Liver (tissue), 9 donors: ENCODE results near the gene ECHS1. TPM values are rescaled to one million over a fixed set of nuclear protein-coding genes. Genes with fewer than 3 reads are reported as not detected.

ENCODE experiments used
- DNase-seq: peaks from one replicate; pipeline ENCODE4 v3.0.0-alpha.2; 2017; ENCODE audit warnings: low spot score
- H3K27ac ChIP-seq, 2 donors: one replicate each; pipeline ENCODE4 v1.7.0; 2013; ENCODE audit warnings: inconsistent platforms in 2 of 2, low read length in 2 of 2, control low read depth in 1 of 2, low read depth in 1 of 2, mild to moderate bottlenecking in 1 of 2
- H3K27me3 ChIP-seq, 4 donors: one replicate each; pipeline versions ENCODE4 v1.6.1 to v1.7.0; 2013; ENCODE audit warnings: low read length in 3 of 4, inconsistent platforms in 1 of 4, mild to moderate bottlenecking in 1 of 4, moderate library complexity in 1 of 4; ENCODE audit not compliant: control insufficient read depth in 4 of 4, insufficient read depth in 4 of 4
- H3K36me3 ChIP-seq, 4 donors: one replicate each; pipeline versions ENCODE4 v1.6.1 to v1.7.0; 2013; ENCODE audit warnings: low read length in 3 of 4, mild to moderate bottlenecking in 3 of 4, low read depth in 1 of 4, moderate library complexity in 1 of 4; ENCODE audit not compliant: control insufficient read depth in 4 of 4, insufficient read depth in 3 of 4
- H3K4me1 ChIP-seq, 4 donors: one replicate each; pipeline versions ENCODE4 v1.6.1 to v1.7.0; 2013; ENCODE audit warnings: low read length in 3 of 4, mild to moderate bottlenecking in 3 of 4, moderate library complexity in 1 of 4; ENCODE audit not compliant: control insufficient read depth in 4 of 4, insufficient read depth in 4 of 4
- H3K4me3 ChIP-seq, 3 donors: one replicate each; pipeline versions ENCODE4 v1.6.1 to v1.7.0; 2013; ENCODE audit warnings: low read length in 3 of 3, control low read depth in 1 of 3, low read depth in 1 of 3, mild to moderate bottlenecking in 1 of 3
- H3K9ac ChIP-seq, 2 donors: one replicate each; pipeline ENCODE4 v1.7.0; 2013; ENCODE audit warnings: low read length in 2 of 2, mild to moderate bottlenecking in 2 of 2, moderate library complexity in 2 of 2, control low read depth in 1 of 2, low read depth in 1 of 2
- H3K9me3 ChIP-seq, 4 donors: one replicate each; pipeline versions ENCODE4 v1.6.1 to v1.7.0; 2013; ENCODE audit warnings: low read length in 3 of 4; ENCODE audit not compliant: control insufficient read depth in 4 of 4
- EGR1 ChIP-seq, 2 donors: IDR thresholded peaks; 2 replicates each; pipeline ENCODE4 v1.6.1; 2016 to 2018; ENCODE audit warnings: antibody characterized with exemption in 2 of 2, low read depth in 2 of 2
- FOXA1 ChIP-seq: IDR thresholded peaks from 2 replicates; pipeline ENCODE4 v1.6.1; 2016; ENCODE audit warnings: antibody characterized with exemption
- FOXA2 ChIP-seq: IDR thresholded peaks from 2 replicates; pipeline ENCODE4 v1.6.1; 2016; ENCODE audit warnings: antibody characterized with exemption
- GABPA ChIP-seq, 2 donors: IDR thresholded peaks in 1 of 2; conservative IDR thresholded peaks in 1 of 2; 2 replicates each; pipeline ENCODE4 v1.6.1; 2016; ENCODE audit warnings: antibody characterized with exemption in 2 of 2, mild to moderate bottlenecking in 1 of 2, moderate library complexity in 1 of 2
- HNF4A ChIP-seq, 2 donors: conservative IDR thresholded peaks; 2 replicates each; pipeline ENCODE4 v1.6.1; 2016; ENCODE audit warnings: antibody characterized with exemption in 2 of 2, mild to moderate bottlenecking in 2 of 2
- HNF4G ChIP-seq: IDR thresholded peaks from 2 replicates; pipeline ENCODE4 v1.6.1; 2016; ENCODE audit warnings: antibody characterized with exemption
- JUND ChIP-seq, 2 donors: IDR thresholded peaks; 2 replicates each; pipeline ENCODE4 v1.6.1; 2016; ENCODE audit warnings: antibody characterized with exemption in 2 of 2
- NR2F2 ChIP-seq: IDR thresholded peaks from 2 replicates; pipeline ENCODE4 v1.6.1; 2016; ENCODE audit warnings: antibody characterized with exemption
- RAD21 ChIP-seq, 2 donors: IDR thresholded peaks; 2 replicates each; pipeline ENCODE4 v1.6.1; 2016; ENCODE audit warnings: antibody characterized with exemption in 2 of 2, mild to moderate bottlenecking in 2 of 2
- RXRA ChIP-seq, 2 donors: IDR thresholded peaks; 2 replicates each; pipeline ENCODE4 v1.6.1; 2017 to 2018; ENCODE audit warnings: antibody characterized with exemption in 2 of 2, mild to moderate bottlenecking in 1 of 2
- SP1 ChIP-seq: IDR thresholded peaks from 2 replicates; pipeline ENCODE4 v1.6.1; 2018; ENCODE audit warnings: antibody characterized with exemption, mild to moderate bottlenecking
- TAF1 ChIP-seq: conservative IDR thresholded peaks from 2 replicates; pipeline ENCODE4 v1.6.1; 2016; ENCODE audit warnings: antibody characterized with exemption, mild to moderate bottlenecking
- YY1 ChIP-seq: IDR thresholded peaks from 2 replicates; pipeline ENCODE4 v1.6.1; 2016; ENCODE audit warnings: antibody characterized with exemption, mild to moderate bottlenecking
- WGBS: extraction: QIAGEN DNeasy Blood & Tissue Kit; methylation state at CpG from one replicate; pipeline ENCODE4 v1.1.7; 2013; 5-methylcytosine and 5-hydroxymethylcytosine counted together
- polyA plus RNA-seq, 2 donors: library from polyadenylated mRNA; stranded (reverse) in 1 of 2; unstranded in 1 of 2; fragments of 200-250 nt in 1 of 2; fragments of >200 nt in 1 of 2; fragmentation: Nextera tagmentation in 1 of 2; extraction: Ambion mirVana in 1 of 2; gene quantifications; one replicate each; pipeline versions ENCODE4 v1.2.1 to v1.2.3, GENCODE V29; 2013 to 2015
- total RNA-seq, 2 donors: library from RNA; depleted of rRNA; stranded (reverse); fragments of >200 nt; gene quantifications; one replicate each; pipeline ENCODE4 v1.2.3, GENCODE V29; 2014
- TF ChIP-seq, protein P1 (sequence below): fragments of 150-350 bp; IDR thresholded peaks from 2 replicates; pipeline ENCODE4 v1.5.1; 2017; ENCODE audit warnings: improper control_type of control experiment, low read depth, low read length; ENCODE audit not compliant: missing input control
- TF ChIP-seq, protein P2 (sequence below): IDR thresholded peaks from 2 replicates; pipeline ENCODE4 v1.6.1; 2016; ENCODE audit warnings: antibody characterized with exemption
- TF ChIP-seq, protein P3 (sequence below): IDR thresholded peaks from 2 replicates; pipeline ENCODE4 v1.6.1; 2016; ENCODE audit warnings: antibody characterized with exemption
- TF ChIP-seq, protein P4 (sequence below): IDR thresholded peaks from 2 replicates; pipeline ENCODE4 v1.6.1; 2016; ENCODE audit warnings: antibody characterized with exemption, mild to moderate bottlenecking
- TF ChIP-seq, protein P5 (sequence below): IDR thresholded peaks from 2 replicates; pipeline ENCODE4 v1.6.1; 2016; ENCODE audit warnings: antibody characterized with exemption
- donor health status: healthy.
- donor health status: healthy.
- donor health status: healthy.
- donor health status: healthy.
- donor health status: healthy.

ECHS1 gene
- total and polyA plus RNA-seq, 4 donors: 41.5 to 849 (median 354) TPM

DNA sequence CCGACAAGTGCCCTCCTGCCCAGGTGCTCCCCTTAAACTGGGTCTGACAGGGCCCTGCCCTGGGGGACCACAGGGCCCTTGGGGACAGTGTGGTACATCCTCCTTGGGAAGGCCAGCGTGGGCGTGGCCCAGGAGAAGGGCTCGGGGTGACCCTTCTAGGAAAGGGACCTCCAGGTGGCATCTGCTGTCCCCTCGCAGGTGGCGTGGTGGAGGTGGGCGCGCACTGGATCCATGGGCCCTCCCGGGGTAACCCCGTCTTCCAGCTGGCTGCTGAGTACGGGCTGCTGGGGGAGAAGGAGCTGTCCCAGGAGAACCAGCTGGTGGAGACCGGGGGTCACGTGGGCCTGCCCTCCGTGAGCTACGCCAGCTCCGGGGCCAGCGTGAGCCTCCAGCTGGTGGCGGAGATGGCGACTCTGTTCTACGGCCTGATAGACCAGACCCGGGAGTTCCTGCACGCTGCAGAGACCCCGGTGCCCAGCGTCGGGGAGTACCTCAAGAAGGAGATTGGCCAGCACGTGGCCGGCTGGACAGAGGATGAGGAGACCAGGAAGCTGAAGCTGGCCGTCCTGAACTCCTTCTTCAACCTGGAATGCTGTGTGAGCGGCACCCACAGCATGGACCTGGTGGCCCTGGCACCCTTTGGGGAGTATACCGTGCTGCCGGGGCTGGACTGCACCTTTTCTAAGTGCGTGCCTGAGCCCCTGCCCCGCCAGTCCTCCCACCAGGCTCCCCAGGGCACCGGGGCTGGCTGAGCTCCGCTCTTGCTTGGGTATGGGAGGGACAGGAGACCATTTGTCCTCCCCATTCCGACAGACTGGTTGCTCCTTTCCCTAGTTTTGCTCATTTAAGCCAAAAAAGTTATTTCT is 6.9 kb upstream of the ECHS1 start:
- H3K9me3 ChIP-seq: no peaks in the 10 kb centered on the region
- H3K9ac ChIP-seq: peak overlapping the region in 1 of 2 donors; percentile 32
- H3K36me3 ChIP-seq: peaks cover 0 to 18% (median 7%) of the 10 kb centered on the region in 4 donors
- H3K27ac ChIP-seq: no peak overlapping the region
- H3K4me1 ChIP-seq: peaks cover 12 to 41% (median 24%) of the 10 kb centered on the region in 4 donors
- DNase-seq: no peak
- TF ChIP-seq YY1 (no peak), EGR1 (IDR thresholded peaks at IDR 0.05; ENCODE audit: low read depth in 2 of 2) (no peak), RAD21 (IDR thresholded peaks at IDR 0.05) (no peak), RXRA (IDR thresholded peaks at IDR 0.05) (no peak), JUND (IDR thresholded peaks at IDR 0.05) (no peak), TAF1 (no peak), FOXA1 (no peak), SP1 (no peak), GABPA (IDR thresholded peaks at IDR 0.05 in 1 of 2, conservative IDR thresholded peaks at IDR 0.05 in 1 of 2) (no peak), FOXA2 (no peak), HNF4A (conservative IDR thresholded peaks at IDR 0.05) (no peak), NR2F2 (no peak), HNF4G (no peak)
- TF ChIP-seq, protein P1, sequence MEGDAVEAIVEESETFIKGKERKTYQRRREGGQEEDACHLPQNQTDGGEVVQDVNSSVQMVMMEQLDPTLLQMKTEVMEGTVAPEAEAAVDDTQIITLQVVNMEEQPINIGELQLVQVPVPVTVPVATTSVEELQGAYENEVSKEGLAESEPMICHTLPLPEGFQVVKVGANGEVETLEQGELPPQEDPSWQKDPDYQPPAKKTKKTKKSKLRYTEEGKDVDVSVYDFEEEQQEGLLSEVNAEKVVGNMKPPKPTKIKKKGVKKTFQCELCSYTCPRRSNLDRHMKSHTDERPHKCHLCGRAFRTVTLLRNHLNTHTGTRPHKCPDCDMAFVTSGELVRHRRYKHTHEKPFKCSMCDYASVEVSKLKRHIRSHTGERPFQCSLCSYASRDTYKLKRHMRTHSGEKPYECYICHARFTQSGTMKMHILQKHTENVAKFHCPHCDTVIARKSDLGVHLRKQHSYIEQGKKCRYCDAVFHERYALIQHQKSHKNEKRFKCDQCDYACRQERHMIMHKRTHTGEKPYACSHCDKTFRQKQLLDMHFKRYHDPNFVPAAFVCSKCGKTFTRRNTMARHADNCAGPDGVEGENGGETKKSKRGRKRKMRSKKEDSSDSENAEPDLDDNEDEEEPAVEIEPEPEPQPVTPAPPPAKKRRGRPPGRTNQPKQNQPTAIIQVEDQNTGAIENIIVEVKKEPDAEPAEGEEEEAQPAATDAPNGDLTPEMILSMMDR: no peak
- TF ChIP-seq, protein P2, sequence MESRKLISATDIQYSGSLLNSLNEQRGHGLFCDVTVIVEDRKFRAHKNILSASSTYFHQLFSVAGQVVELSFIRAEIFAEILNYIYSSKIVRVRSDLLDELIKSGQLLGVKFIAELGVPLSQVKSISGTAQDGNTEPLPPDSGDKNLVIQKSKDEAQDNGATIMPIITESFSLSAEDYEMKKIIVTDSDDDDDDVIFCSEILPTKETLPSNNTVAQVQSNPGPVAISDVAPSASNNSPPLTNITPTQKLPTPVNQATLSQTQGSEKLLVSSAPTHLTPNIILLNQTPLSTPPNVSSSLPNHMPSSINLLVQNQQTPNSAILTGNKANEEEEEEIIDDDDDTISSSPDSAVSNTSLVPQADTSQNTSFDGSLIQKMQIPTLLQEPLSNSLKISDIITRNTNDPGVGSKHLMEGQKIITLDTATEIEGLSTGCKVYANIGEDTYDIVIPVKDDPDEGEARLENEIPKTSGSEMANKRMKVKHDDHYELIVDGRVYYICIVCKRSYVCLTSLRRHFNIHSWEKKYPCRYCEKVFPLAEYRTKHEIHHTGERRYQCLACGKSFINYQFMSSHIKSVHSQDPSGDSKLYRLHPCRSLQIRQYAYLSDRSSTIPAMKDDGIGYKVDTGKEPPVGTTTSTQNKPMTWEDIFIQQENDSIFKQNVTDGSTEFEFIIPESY: no peak
- TF ChIP-seq, protein P3, sequence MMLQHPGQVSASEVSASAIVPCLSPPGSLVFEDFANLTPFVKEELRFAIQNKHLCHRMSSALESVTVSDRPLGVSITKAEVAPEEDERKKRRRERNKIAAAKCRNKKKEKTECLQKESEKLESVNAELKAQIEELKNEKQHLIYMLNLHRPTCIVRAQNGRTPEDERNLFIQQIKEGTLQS: no peak
- TF ChIP-seq, protein P4, sequence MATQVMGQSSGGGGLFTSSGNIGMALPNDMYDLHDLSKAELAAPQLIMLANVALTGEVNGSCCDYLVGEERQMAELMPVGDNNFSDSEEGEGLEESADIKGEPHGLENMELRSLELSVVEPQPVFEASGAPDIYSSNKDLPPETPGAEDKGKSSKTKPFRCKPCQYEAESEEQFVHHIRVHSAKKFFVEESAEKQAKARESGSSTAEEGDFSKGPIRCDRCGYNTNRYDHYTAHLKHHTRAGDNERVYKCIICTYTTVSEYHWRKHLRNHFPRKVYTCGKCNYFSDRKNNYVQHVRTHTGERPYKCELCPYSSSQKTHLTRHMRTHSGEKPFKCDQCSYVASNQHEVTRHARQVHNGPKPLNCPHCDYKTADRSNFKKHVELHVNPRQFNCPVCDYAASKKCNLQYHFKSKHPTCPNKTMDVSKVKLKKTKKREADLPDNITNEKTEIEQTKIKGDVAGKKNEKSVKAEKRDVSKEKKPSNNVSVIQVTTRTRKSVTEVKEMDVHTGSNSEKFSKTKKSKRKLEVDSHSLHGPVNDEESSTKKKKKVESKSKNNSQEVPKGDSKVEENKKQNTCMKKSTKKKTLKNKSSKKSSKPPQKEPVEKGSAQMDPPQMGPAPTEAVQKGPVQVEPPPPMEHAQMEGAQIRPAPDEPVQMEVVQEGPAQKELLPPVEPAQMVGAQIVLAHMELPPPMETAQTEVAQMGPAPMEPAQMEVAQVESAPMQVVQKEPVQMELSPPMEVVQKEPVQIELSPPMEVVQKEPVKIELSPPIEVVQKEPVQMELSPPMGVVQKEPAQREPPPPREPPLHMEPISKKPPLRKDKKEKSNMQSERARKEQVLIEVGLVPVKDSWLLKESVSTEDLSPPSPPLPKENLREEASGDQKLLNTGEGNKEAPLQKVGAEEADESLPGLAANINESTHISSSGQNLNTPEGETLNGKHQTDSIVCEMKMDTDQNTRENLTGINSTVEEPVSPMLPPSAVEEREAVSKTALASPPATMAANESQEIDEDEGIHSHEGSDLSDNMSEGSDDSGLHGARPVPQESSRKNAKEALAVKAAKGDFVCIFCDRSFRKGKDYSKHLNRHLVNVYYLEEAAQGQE: no peak
- TF ChIP-seq, protein P5, sequence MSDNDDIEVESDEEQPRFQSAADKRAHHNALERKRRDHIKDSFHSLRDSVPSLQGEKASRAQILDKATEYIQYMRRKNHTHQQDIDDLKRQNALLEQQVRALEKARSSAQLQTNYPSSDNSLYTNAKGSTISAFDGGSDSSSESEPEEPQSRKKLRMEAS: no peak
- peak overlapping the region; percentile 54 to 86 (median 69) for H3K4me3 ChIP-seq
- H3K27me3 ChIP-seq: no peaks in the 10 kb centered on the region
- 94% methylated on average over 36 of the region's 36 CpGs for WGBS
